HK-2 (cell line): ENCODE data around the gene S1PR4.
A peak's percentile ranks its signal among the peaks of the same experiment; 100 is the strongest.

Source experiments
- DNase-seq: peaks from one replicate; pipeline ENCODE4 v3.0.0-alpha.2; 2018; ENCODE audit not compliant: unreplicated experiment

Gene S1PR4

DNA sequence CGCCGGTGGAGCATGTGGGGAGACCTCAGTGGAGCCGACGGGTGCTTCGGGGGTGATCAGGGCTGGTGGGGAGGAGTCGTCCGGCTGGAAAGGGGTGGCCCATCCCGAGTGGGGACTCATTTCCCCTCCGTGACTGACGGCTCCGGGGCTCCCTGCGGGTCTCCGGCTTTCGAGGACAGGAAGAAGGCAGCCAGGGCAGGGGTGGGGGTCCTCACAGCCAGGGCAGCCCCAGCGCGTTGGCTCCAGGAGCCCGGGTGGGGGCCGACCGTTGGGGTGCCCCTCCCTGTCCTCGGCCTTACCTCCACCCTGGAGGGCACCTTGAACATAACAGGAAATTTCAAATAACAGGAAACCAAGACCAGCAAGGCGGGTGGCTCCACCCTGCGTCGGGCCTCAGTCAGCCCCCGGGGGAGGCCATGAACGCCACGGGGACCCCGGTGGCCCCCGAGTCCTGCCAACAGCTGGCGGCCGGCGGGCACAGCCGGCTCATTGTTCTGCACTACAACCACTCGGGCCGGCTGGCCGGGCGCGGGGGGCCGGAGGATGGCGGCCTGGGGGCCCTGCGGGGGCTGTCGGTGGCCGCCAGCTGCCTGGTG, at the start of gene S1PR4:
TSS of gene S1PR4 (plus strand) at position 393 of the 596 bp plus-strand sequence. CDS start at position 417, 24 bp downstream.
- DNase-seq: no peak

DNA sequence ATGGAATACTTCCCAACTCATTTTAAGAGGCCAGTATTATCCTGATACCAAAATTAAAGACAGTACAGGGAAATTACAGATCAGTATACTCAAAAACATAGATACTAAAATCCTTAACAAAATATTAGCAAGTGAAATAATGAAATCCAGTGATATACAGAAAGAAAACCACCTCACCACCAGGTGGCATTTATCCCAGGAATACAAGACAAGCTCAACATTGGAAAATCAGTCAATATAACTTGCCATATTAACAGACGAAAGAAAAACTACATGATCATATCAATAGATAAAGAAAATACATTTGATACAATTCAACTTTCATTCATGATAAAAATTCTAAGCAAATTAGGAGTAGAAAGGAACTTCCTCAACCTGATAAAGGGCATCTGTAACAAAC, 49.5 kb upstream of the S1PR4 start:
- no peak for DNase-seq

- DNase-seq: no peak
Measured at GRCh38 chr19:3131168-3131567, 47.4 kb upstream of the S1PR4 start.

- DNase-seq: no peak
Measured at GRCh38 chr19:3132971-3133792, 45.4 kb upstream of the S1PR4 start.

GRCh38 chr19:3133793-3134116, 44.8 kb upstream of the S1PR4 start:
- no peak for DNase-seq

DNA sequence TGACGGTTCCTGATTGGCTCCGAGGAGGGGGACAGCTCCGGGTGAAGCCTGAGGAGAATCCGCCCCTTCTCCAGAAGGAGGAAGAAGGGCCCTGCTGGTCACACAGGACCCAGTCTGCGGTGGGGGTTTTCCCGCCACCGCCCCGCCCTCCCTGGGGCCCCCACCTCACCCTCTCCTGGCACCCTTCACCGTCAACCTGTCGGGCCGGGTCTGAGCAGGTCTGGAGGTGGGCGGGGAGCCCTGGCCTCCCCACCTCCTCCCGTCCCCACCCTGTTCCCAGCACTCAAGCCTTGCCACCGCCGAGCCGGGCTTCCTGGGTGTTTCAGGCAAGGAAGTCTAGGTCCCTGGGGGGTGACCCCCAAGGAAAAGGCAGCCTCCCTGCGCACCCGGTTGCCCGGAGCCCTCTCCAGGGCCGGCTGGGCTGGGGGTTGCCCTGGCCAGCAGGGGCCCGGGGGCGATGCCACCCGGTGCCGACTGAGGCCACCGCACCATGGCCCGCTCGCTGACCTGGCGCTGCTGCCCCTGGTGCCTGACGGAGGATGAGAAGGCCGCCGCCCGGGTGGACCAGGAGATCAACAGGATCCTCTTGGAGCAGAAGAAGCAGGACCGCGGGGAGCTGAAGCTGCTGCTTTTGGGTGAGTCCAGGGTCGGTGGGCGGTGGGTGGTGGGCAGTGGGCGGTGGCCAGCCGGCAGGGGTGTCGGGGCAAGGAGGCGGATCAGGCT, 42.4 kb upstream of the S1PR4 start, which contains the start of gene GNA15:
TSS of gene GNA15 (plus strand) at position 73 of the 723 bp plus-strand sequence. CDS start at position 491, 418 bp downstream.
- DNase-seq: no peak

DNA sequence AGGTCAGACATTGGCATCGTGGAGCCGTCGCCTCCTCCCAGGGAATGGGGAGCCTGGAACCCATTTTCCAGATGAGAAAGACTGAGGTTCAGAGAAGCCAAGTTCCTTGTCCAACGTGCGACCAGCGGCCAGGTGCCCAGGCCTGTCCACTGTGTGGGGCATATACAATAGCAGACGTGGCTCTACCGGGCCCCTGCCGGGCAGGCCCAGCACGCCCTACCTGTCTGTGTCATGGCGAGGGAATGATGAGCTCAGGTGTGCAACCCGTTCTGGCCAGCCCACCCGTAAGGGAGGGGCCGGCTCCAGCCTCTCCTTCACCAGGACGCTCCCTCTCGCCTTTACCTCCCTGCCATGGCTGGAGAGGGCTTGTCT, 41.9 kb upstream of the S1PR4 start:
- DNase-seq: no peak

- no peak for DNase-seq
Measured at GRCh38 chr19:3137119-3137518, 41.5 kb upstream of the S1PR4 start.

DNA sequence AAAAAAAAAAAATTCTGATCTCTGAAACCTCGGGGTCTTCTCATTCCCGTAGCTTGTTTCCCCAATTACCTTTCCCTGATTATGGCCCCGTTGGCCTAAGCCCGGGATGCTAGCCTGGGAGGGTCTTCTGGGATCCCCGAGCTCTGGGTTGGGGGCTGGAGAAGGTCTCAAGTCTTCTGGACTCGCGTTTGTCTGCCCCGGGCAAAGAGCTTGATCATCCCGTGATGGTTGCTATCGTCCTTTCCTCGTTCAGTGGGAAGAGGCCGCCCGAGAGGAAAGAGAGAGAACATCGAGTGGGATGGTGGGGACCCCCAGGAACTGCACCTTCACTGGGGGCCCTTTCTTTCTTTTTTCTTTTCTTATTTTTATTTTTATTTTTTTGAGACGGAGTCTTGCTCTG, 40.3 kb upstream of the S1PR4 start:
- no peak for DNase-seq

DNA sequence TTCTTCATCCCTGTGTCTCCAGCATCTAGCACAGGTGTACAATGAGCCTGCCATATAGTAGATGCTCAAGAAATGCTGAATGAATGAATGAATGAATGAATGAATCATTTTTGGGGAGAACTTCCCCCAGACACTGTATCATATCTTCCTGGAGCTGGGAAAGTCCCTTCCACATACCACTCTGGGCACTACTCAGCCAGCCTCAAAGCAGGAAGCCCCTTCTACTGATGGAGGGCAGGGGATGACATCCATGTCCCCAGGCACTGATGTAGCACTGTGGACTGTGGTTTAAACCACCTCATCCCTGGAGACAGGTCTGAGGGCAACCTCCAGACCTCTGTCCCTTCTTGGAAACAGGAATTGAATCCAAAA, 37.9 kb upstream of the S1PR4 start:
- DNase-seq: no peak

DNA sequence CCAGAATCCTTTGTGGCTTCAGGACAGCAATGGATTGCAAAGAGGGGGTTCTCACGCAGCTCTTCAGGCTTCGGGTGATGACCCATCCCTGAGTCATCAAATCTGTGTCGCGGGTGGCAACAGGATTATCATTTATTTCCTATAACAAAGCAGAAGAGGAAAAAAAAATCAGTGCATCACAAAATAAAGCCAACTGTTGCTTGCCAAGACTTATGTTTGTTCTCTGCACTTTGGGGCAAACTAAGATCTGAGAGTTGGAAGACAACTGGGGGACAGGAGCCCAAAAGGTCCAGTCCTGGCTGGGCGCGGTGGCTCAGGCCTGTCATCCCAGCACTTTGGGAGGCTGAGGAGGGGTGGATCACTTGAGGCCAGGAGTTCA, 36.3 kb upstream of the S1PR4 start:
- DNase-seq: no peak

- DNase-seq: no peak
Measured at GRCh38 chr19:3142781-3143337, 35.7 kb upstream of the S1PR4 start.

- no peak for DNase-seq
Measured at GRCh38 chr19:3145909-3146676, 32.5 kb upstream of the S1PR4 start.

- peak; percentile 29 for DNase-seq
Measured at GRCh38 chr19:3146677-3147100, 31.9 kb upstream of the S1PR4 start.

GRCh38 chr19:3148503-3148902, 30.1 kb upstream of the S1PR4 start:
- no peak for DNase-seq

GRCh38 chr19:3149089-3149488, 29.5 kb upstream of the S1PR4 start:
- DNase-seq: no peak

GRCh38 chr19:3149526-3150505, 28.8 kb upstream of the S1PR4 start:
- DNase-seq: no peak

DNA sequence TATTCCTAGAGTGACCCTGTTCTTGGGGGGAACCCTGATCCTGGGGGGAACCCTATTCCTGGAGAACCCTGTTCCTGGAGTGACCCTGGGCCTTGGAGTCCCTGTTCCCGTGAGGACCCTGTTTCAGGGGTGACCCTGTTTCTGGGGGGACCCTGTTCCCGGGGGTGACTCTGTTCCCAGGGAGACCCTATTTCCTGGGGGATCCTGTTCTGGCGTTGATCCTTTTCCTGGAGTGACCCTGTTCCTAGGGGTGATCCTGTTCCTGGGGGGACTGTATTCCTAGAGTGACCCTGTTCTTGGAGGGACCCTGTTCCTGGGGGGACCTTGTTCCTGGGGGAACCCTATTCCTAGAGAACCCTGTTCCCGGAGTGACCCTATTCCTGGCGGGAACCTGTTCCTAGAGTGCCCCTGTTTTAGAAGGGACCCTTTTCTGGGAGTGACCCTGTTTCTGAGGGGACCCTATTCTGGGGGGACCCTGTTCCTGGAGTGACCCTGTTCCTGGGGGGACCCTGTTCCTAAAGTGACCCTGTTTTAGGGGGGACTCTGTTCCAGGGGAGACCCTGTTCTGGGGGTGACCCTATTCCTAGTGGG, 27.7 kb upstream of the S1PR4 start:
- DNase-seq: no peak

- no peak for DNase-seq
Measured at GRCh38 chr19:3151563-3152418, 26.8 kb upstream of the S1PR4 start.
